ENCODE measurements around the gene TMED6.
"Not testable (repeated sequence)": the region's sequence is repeated elsewhere in the genome, so short reads cannot be mapped to it uniquely, and the experiment has no call there.

Gene TMED6

GRCh38 chr16:69296771-69297170, 54.8 kb downstream of the TMED6 start:
- not testable (repeated sequence) for DNase-seq

- no peak for DNase-seq
Observed at GRCh38 chr16:69294051-69294450, 57.5 kb downstream of the TMED6 start.

GRCh38 chr16:69293401-69293800, 58.2 kb downstream of the TMED6 start:
- no peak for DNase-seq
